ENCODE measurements around the gene TRAPPC4. TPM values are rescaled to one million over a fixed set of nuclear protein-coding genes. Genes with fewer than 3 reads are reported as not detected.
"Not testable (repeated sequence)": the region's sequence is repeated elsewhere in the genome, so short reads cannot be mapped to it uniquely, and the experiment has no call there.

TRAPPC4 gene, protein sequence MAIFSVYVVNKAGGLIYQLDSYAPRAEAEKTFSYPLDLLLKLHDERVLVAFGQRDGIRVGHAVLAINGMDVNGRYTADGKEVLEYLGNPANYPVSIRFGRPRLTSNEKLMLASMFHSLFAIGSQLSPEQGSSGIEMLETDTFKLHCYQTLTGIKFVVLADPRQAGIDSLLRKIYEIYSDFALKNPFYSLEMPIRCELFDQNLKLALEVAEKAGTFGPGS
- total RNA-seq (2014; rRNA removed; shearing (Covaris generic)): 70.4 and 90.6 TPM in 2 replicates
- 207 and 210 TPM in 2 replicates for polyA plus RNA-seq (2016; fragmentation: Nextera tagmentation; extraction: Ambion mirVana)

DNA sequence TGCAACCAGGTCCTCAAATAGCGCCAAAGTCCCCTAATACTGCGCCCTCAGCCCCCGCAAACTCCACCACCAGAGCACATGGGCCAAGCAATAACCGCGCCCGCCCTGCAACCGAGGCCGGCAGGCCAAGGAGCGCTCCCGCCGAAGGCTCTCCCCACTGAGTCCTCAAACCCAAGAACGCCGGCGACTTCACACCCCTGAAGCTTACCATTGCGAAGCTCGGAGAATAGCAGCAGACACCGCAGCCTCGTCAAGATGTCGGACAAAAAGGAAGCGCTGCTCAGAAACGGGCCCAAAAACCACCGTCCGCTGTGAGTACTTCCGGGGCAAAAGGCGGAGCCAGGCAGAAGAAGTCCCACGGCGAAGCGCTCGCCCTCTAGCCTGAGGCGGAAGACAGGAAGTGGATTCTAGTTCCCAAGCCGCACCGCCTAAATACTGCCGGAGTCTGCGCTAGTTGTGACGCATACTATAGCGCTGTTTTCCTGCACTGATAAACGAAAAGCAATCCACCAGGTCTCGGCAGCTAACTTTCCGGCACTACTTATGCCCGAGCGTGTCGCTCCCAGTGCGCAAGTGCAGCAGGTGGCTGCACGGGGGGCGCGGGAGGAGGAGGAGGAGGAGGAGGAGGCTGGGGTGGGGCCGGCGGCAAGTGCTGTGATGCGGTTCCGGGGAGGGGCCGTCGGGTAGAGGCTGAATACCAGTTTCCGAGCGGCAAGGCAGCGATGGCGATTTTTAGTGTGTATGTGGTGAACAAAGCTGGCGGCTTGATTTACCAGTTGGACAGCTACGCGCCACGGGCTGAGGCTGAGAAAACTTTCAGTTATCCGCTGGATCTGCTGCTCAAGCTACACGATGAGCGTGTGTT lies at the start of gene TRAPPC4, which contains the start of gene RPS25:
TRAPPC4 (plus strand) TSS at position 693 of the 865 bp plus-strand sequence; CDS start at position 723, 30 bp downstream.
RPS25 (minus strand) TSS at position 270 of the 865 bp plus-strand sequence; CDS start at position 211, 59 bp downstream.
- no peaks in the 10 kb centered on the region for H3K27me3 ChIP-seq (replicated peaks; ENCODE audit: insufficient read depth)
- H3K79me2 ChIP-seq (ENCODE audit: insufficient read depth): peaks cover 92% of the 10 kb centered on the region
- TF ChIP-seq EZH2 (IDR thresholded peaks at IDR 0.05; ENCODE audit: insufficient read depth, poor library complexity, severe bottlenecking) (no peak), EZH2phosphoT487 (IDR thresholded peaks at IDR 0.05; ENCODE audit: insufficient read depth, low read depth) (no peak)
- peak within 1 kb of the TSS; percentile 94 for H3K9ac ChIP-seq
- WGBS, 2 experiments (ENCODE audit: low coverage in 1 of 2, low lambda C conversion rate in 2 of 2, missing lambda C conversion rate in 2 of 2): 1 to 2% methylated on average over 57 to 63 of the region's 63 CpGs
- H4K20me1 ChIP-seq (ENCODE audit: insufficient read depth): no peaks in the 10 kb centered on the region
- H3F3A ChIP-seq (ENCODE audit: insufficient read depth): peaks cover 43% of the 10 kb centered on the region
- H3K36me3 ChIP-seq (ENCODE audit: low read depth): peaks cover 37% of the 10 kb centered on the region
- peak within 1 kb of the TSS; percentile 97 for H3K4me2 ChIP-seq (ENCODE audit: unreplicated experiment)
- DNase-seq: peak; percentile 99
- H3K27ac ChIP-seq: peak within 1 kb of the TSS; percentile 91
- no peaks in the 10 kb centered on the region for H3K9me2 ChIP-seq (ENCODE audit: insufficient read depth)
- in situ Hi-C loops (cut with MboI): no loop called here
- peak within 1 kb of the TSS; percentile 98 for H2AFZ ChIP-seq
- H3K9me3 ChIP-seq (ENCODE audit: low read depth): no peaks in the 10 kb centered on the region
- H3K4me3 ChIP-seq: peak within 1 kb of the TSS; percentile 95
- H3K4me1 ChIP-seq (ENCODE audit: insufficient read depth): peaks cover 29% of the 10 kb centered on the region

DNA sequence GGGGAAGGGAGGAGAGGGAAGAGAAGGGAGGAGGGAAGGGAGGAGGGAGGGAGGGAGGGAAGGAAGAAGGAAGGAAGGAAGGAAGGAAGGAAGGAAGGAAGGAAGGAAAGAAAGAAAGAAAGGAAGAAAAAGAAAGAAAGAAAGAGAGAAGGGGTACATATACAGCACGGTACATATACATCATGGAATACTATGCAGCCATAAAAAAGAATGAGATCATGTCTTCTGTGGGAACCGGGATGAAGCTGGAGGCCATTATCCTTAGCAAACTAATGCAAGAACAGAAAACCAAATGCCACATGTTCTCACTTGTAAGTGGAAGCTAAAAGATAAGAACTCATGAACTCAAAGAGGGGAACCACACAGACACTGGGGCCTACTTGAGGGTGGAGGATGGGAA lies 49.1 kb upstream of the TRAPPC4 start:
- H3K4me2 ChIP-seq (ENCODE audit: unreplicated experiment); H3F3A ChIP-seq (ENCODE audit: insufficient read depth); H3K27me3 ChIP-seq (replicated peaks; ENCODE audit: insufficient read depth); H3K79me2 ChIP-seq (ENCODE audit: insufficient read depth); H3K4me1 ChIP-seq (ENCODE audit: insufficient read depth); H3K9me3 ChIP-seq (ENCODE audit: low read depth); DNase-seq; H2AFZ ChIP-seq; H3K36me3 ChIP-seq (ENCODE audit: low read depth); in situ Hi-C loops (cut with MboI); H3K9me2 ChIP-seq (ENCODE audit: insufficient read depth); H3K4me3 ChIP-seq; H4K20me1 ChIP-seq (ENCODE audit: insufficient read depth); H3K9ac ChIP-seq; H3K27ac ChIP-seq: not testable (repeated sequence)
- WGBS, 2 experiments (ENCODE audit: low coverage in 1 of 2, low lambda C conversion rate in 2 of 2, missing lambda C conversion rate in 2 of 2): 58 to 61% methylated on average over 2 of the region's 2 CpGs

DNA sequence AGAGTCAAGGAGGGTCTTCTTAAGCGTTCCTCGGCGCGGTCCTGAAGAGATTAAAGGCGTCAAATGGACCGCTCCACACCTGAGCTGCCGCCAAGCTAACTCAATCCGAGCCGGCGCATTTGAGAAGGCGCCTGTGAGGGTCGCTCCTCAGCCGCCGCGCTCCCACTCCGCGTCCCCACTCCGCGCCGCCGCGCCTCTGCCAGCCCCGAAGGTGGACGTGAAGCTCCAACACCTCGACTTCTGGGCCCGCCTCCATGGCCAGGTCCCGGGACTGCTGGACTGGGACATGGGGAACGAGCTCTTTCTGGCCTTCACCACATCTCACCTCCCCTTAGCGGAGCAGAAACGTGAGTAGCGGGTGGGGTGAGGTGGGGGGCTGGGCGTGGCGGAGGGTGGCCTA lies 46.9 kb upstream of the TRAPPC4 start, which contains the start of gene FOXR1:
FOXR1 (plus strand) TSS at position 116 of the 400 bp plus-strand sequence; CDS start at position 287, 171 bp downstream.
- Histone ChIP-seq H3K27me3 (replicated peaks; ENCODE audit: insufficient read depth) (peaks cover 13% of the 10 kb centered on the region; the same call in 1 of the 2 replicates), H3K4me3 (no peak within 1 kb of the TSS), H3K36me3 (ENCODE audit: low read depth) (no peaks in the 10 kb centered on the region), H3F3A (ENCODE audit: insufficient read depth) (no peaks in the 10 kb centered on the region), H4K20me1 (ENCODE audit: insufficient read depth) (no peaks in the 10 kb centered on the region), H3K79me2 (ENCODE audit: insufficient read depth) (no peaks in the 10 kb centered on the region), H3K9me2 (ENCODE audit: insufficient read depth) (no peaks in the 10 kb centered on the region), H3K9ac (no peak within 1 kb of the TSS), H3K27ac (no peak within 1 kb of the TSS), H3K4me2 (ENCODE audit: unreplicated experiment) (no peak within 1 kb of the TSS), H3K4me1 (ENCODE audit: insufficient read depth) (no peaks in the 10 kb centered on the region), H3K9me3 (ENCODE audit: low read depth) (no peaks in the 10 kb centered on the region), H2AFZ (no peak within 1 kb of the TSS)
- DNase-seq: no peak
- 49 to 56% methylated on average over 31 to 33 of the region's 33 CpGs for WGBS, 2 experiments (ENCODE audit: low coverage in 1 of 2, low lambda C conversion rate in 2 of 2, missing lambda C conversion rate in 2 of 2)
- in situ Hi-C loops (cut with MboI): no loop called here
- TF ChIP-seq EZH2phosphoT487 (IDR thresholded peaks at IDR 0.05; ENCODE audit: insufficient read depth, low read depth) (no peak), EZH2 (IDR thresholded peaks at IDR 0.05; ENCODE audit: insufficient read depth, poor library complexity, severe bottlenecking) (no peak)

DNA sequence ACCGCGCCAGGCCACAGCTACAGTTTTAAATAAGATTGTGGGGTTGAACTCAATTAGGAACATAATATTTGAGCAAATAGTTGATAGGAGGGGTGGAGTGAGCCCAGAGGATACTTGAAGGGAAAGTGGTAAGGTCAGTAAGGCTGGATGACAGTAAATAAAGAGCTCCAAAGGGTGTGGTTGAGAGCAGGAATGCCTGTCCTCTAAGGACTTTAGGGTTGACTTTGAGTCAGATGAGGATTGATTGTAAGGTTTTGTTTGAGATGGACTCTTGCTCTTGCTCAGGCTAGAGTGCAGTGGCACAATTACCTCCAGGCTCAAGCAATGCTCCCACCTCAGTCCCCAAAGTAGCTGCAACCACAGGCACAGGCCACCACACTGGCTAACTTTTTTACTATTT lies 44.6 kb upstream of the TRAPPC4 start:
- H2AFZ ChIP-seq: no peak overlapping the region
- H3K27me3 ChIP-seq (replicated peaks; ENCODE audit: insufficient read depth): peaks cover 13% of the 10 kb centered on the region; the same call in 1 of the 2 replicates
- TF ChIP-seq EZH2phosphoT487 (IDR thresholded peaks at IDR 0.05; ENCODE audit: insufficient read depth, low read depth): no peak
- no peak for TF ChIP-seq EZH2 (IDR thresholded peaks at IDR 0.05; ENCODE audit: insufficient read depth, poor library complexity, severe bottlenecking)
- DNase-seq: no peak
- no peaks in the 10 kb centered on the region for H3K9me2 ChIP-seq (ENCODE audit: insufficient read depth)
- no peaks in the 10 kb centered on the region for H3K4me1 ChIP-seq (ENCODE audit: insufficient read depth)
- no peaks in the 10 kb centered on the region for H3K36me3 ChIP-seq (ENCODE audit: low read depth)
- H3K9me3 ChIP-seq (ENCODE audit: low read depth): no peaks in the 10 kb centered on the region
- H3K79me2 ChIP-seq (ENCODE audit: insufficient read depth): no peaks in the 10 kb centered on the region
- H3K27ac ChIP-seq: no peak overlapping the region
- in situ Hi-C loops (cut with MboI): no loop called here
- no peak overlapping the region for H3K9ac ChIP-seq
- no peaks in the 10 kb centered on the region for H3F3A ChIP-seq (ENCODE audit: insufficient read depth)
- H3K4me2 ChIP-seq (ENCODE audit: unreplicated experiment): no peak overlapping the region
- 96 to 100% methylated on average over 2 of the region's 2 CpGs for WGBS, 2 experiments (ENCODE audit: low coverage in 1 of 2, low lambda C conversion rate in 2 of 2, missing lambda C conversion rate in 2 of 2)
- H3K4me3 ChIP-seq: no peak overlapping the region
- no peaks in the 10 kb centered on the region for H4K20me1 ChIP-seq (ENCODE audit: insufficient read depth)
